OCI-LY3 (cell line): ENCODE data around the gene RHOC.

Source experiments
- CTCF ChIP-seq: fragments of 200-600, 300-600 bp; sonication (generic); IDR thresholded peaks from 2 replicates; pipeline ENCODE4 v1.5.1; 2014; ENCODE audit warnings: antibody characterized with exemption, low read length, low read depth
- EZH2phosphoT487 ChIP-seq: fragments of 200-600 bp; shearing (Covaris generic); IDR thresholded peaks from 2 replicates; pipeline ENCODE4 v1.6.1; 2018; ENCODE audit warnings: antibody characterized with exemption, mixed run types, low read depth

- TF ChIP-seq CTCF (peak; percentile 11; the same call in 1 of the 2 replicates), EZH2phosphoT487 (no peak)
Observed at GRCh38 chr1:112727716-112728115, 20.8 kb upstream of the RHOC start.
